Nephron progenitor cell (in vitro differentiated cells): ENCODE results near the gene CNTNAP2.
"Not testable (repeated sequence)": the region's sequence is repeated elsewhere in the genome, so short reads cannot be mapped to it uniquely, and the experiment has no call there.

ENCODE experiments used
- DNase-seq: peaks from one replicate; pipeline ENCODE4 v3.0.0; 2021
- H3K27ac Mint-ChIP-seq: 2 replicates; pipeline ENCODE4 v1.8.0; 2021; ENCODE audit warnings: mild to moderate bottlenecking, moderate library complexity, mixed read lengths
- H3K27me3 Mint-ChIP-seq: 2 replicates; pipeline ENCODE4 v1.8.0; 2021; ENCODE audit warnings: mild to moderate bottlenecking, low read depth, mixed read lengths; ENCODE audit not compliant: poor library complexity
- H3K36me3 Mint-ChIP-seq: 2 replicates; pipeline ENCODE4 v1.8.0; 2021; ENCODE audit warnings: low read depth, mixed read lengths
- H3K4me1 Mint-ChIP-seq: 2 replicates; pipeline ENCODE4 v1.8.0; 2021; ENCODE audit warnings: mixed read lengths
- H3K4me3 Mint-ChIP-seq: 2 replicates; pipeline ENCODE4 v1.8.0; 2021; ENCODE audit warnings: mild to moderate bottlenecking, moderate library complexity, mixed read lengths
- H3K9me3 Mint-ChIP-seq: 2 replicates; pipeline ENCODE4 v1.8.0; 2021; ENCODE audit warnings: mild to moderate bottlenecking, moderate library complexity, mixed read lengths
- TF ChIP-seq, protein P1 (sequence below): fragments of 200-600 bp; sonication (generic); IDR thresholded peaks from 2 replicates; pipeline ENCODE4 v1.5.0; 2021; ENCODE audit warnings: antibody characterized with exemption

The CNTNAP2 gene

DNA sequence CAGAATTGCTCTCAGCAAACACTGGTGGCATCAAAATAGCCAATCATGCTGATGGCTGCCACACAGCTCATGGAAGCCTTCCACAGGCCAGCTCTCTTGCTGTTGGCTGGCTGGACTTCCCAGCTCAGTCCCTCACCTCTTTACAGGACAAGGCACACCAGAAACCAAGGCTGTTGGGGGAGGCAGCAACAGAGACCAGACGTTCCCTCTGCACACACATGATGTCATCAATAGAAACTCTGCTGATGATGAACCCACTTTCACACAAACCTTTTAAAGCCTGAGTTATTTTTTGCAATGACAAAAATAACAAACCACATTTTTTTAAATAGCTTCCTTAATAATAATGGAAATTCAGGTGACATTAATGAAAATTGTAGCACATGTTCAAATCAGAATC lies 2173.0 kb downstream of the CNTNAP2 start:
- no peak overlapping the region for H3K4me3 Mint-ChIP-seq
- TF ChIP-seq, protein P1, sequence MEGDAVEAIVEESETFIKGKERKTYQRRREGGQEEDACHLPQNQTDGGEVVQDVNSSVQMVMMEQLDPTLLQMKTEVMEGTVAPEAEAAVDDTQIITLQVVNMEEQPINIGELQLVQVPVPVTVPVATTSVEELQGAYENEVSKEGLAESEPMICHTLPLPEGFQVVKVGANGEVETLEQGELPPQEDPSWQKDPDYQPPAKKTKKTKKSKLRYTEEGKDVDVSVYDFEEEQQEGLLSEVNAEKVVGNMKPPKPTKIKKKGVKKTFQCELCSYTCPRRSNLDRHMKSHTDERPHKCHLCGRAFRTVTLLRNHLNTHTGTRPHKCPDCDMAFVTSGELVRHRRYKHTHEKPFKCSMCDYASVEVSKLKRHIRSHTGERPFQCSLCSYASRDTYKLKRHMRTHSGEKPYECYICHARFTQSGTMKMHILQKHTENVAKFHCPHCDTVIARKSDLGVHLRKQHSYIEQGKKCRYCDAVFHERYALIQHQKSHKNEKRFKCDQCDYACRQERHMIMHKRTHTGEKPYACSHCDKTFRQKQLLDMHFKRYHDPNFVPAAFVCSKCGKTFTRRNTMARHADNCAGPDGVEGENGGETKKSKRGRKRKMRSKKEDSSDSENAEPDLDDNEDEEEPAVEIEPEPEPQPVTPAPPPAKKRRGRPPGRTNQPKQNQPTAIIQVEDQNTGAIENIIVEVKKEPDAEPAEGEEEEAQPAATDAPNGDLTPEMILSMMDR, result no peak
- DNase-seq, result no peak
- H3K9me3 Mint-ChIP-seq, result peaks cover 5% of the 10 kb centered on the region
- no peaks in the 10 kb centered on the region for H3K36me3 Mint-ChIP-seq
- peaks cover 29% of the 10 kb centered on the region for H3K4me1 Mint-ChIP-seq
- peaks cover 6% of the 10 kb centered on the region for H3K27me3 Mint-ChIP-seq
- no peak overlapping the region for H3K27ac Mint-ChIP-seq

DNA sequence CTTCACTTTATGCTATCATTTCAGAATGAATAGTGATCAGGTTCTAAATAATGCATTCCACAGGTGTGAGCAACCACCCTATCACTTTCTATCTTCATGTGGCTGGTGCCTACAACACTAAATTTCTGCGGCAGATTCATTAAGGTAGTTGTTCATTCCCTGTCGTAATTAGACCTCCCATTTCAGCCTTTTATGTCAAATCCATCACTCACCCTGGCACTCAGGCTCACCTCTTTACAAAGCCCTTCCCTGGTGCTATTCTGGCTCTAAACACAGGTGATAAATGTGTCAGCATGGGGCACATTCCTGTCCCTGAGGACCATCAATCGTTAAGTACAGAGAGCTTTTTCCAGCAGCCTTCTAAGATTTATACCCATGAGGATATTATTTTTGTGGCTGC lies 2173.9 kb downstream of the CNTNAP2 start:
- TF ChIP-seq, protein P1, result no peak
- Mint-ChIP-seq H3K36me3 (no peaks in the 10 kb centered on the region), H3K4me3 (no peak overlapping the region), H3K4me1 (peaks cover 29% of the 10 kb centered on the region), H3K9me3 (peaks cover 5% of the 10 kb centered on the region), H3K27ac (no peak overlapping the region), H3K27me3 (peaks cover 6% of the 10 kb centered on the region)
- peak; percentile 7 for DNase-seq

GRCh38 chr7:148291799-148292198 lies 2175.2 kb downstream of the CNTNAP2 start:
- H3K4me3 Mint-ChIP-seq, result no peak overlapping the region
- H3K27ac Mint-ChIP-seq, result no peak overlapping the region
- H3K27me3 Mint-ChIP-seq, result peaks cover 6% of the 10 kb centered on the region
- peaks cover 5% of the 10 kb centered on the region for H3K9me3 Mint-ChIP-seq
- H3K36me3 Mint-ChIP-seq, result no peaks in the 10 kb centered on the region
- TF ChIP-seq, protein P1, result no peak
- H3K4me1 Mint-ChIP-seq, result peaks cover 29% of the 10 kb centered on the region
- DNase-seq, result no peak

- H3K36me3 Mint-ChIP-seq, result no peaks in the 10 kb centered on the region
- no peak for DNase-seq
- peaks cover 6% of the 10 kb centered on the region for H3K4me1 Mint-ChIP-seq
- no peak overlapping the region for H3K4me3 Mint-ChIP-seq
- H3K27ac Mint-ChIP-seq, result no peak overlapping the region
- H3K9me3 Mint-ChIP-seq, result no peaks in the 10 kb centered on the region
- H3K27me3 Mint-ChIP-seq, result peaks cover 9% of the 10 kb centered on the region
- TF ChIP-seq, protein P1, result no peak
These were observed 2180.5 kb downstream of the CNTNAP2 start for GRCh38 chr7:148296994-148297644.

- H3K4me3 Mint-ChIP-seq, H3K9me3 Mint-ChIP-seq, DNase-seq, H3K36me3 Mint-ChIP-seq, H3K27ac Mint-ChIP-seq, H3K27me3 Mint-ChIP-seq, H3K4me1 Mint-ChIP-seq: not testable (repeated sequence)
These were observed 2182.2 kb downstream of the CNTNAP2 start for GRCh38 chr7:148298768-148299167.

DNA sequence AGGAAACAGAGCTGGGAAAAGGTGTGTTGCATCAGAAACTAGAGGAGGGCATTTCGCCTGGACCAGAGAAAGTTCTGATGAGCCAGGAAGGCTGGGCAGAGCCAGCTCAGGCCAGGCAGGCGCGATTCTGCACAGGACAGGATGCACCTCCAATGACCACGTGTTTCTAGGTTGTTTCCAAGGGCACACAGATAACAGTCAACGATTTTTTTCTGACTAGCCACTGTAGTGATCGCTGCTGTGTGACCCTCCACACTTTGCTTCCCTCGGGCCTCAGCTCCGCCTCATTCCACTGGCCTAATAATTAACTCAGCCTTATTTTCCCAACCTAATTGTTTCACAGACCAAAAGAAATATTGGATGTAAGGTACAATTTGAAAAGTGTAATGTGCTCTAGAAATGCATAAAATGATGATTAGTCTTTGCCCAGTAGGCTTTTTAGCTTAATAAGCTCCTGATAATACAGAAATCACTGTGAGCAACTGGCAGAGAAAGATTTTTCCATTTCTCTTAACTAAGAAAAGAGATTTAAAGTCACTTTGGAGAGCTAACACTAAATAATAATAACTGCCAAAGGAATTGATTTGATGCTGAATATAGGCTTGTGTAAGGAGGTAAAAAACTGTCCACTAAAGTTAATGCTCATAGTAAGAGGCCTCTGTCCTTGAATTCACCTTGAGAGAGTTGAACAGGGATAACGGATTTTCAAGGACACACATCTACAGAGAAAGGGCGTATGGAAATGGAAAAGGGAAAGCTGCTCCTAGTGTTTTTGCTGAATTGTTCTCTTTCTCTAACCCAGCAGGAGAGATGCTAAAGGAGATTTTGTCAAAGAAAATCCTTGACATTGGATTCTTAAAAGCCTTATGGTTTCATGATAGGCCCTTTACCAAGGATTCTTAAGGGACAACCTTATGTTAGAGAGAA lies 2183.0 kb downstream of the CNTNAP2 start:
- Mint-ChIP-seq H3K36me3 (no peaks in the 10 kb centered on the region), H3K4me1 (no peaks in the 10 kb centered on the region), H3K9me3 (no peaks in the 10 kb centered on the region), H3K4me3 (no peak overlapping the region), H3K27me3 (peaks cover 3% of the 10 kb centered on the region), H3K27ac (no peak overlapping the region)
- no peak for DNase-seq
- TF ChIP-seq, protein P1, result no peak

GRCh38 chr7:148302436-148302835 lies 2185.8 kb downstream of the CNTNAP2 start:
- not testable (repeated sequence) for H3K27me3 Mint-ChIP-seq, H3K4me1 Mint-ChIP-seq, H3K27ac Mint-ChIP-seq, H3K36me3 Mint-ChIP-seq, DNase-seq, H3K4me3 Mint-ChIP-seq, H3K9me3 Mint-ChIP-seq
